Stimulated activated CD4-positive, alpha-beta T cell treated with anti-CD3 and anti-CD28 coated beads, Interleukin-1b, Interleukin-23, amount 100 ng/mL, for 4 hours (primary cell): ENCODE measurements around the gene USP15.

ENCODE experiments used
- DNase-seq, 2 donors: peaks; one replicate each; pipeline ENCODE4 v3.0.0-alpha.2; 2020; ENCODE audit warnings: low read depth in 2 of 2

USP15 gene

GRCh38 chr12:62371661-62372060 lies 111.5 kb downstream of the USP15 start:
- DNase-seq, result no peak

GRCh38 chr12:62372134-62372533 lies 111.9 kb downstream of the USP15 start:
- no peak for DNase-seq

- DNase-seq, result no peak
Measured at GRCh38 chr12:62372825-62373224, 112.6 kb downstream of the USP15 start.

- DNase-seq, result no peak
Measured at GRCh38 chr12:62375603-62376002, 115.4 kb downstream of the USP15 start.

GRCh38 chr12:62379026-62379722 lies 119.0 kb downstream of the USP15 start:
- no peak for DNase-seq

GRCh38 chr12:62379723-62380045 lies 119.5 kb downstream of the USP15 start:
- no peak for DNase-seq

GRCh38 chr12:62382526-62382925 lies 122.3 kb downstream of the USP15 start:
- no peak for DNase-seq

- DNase-seq, result no peak
Measured at GRCh38 chr12:62396750-62397149, 136.5 kb downstream of the USP15 start.

- DNase-seq, result no peak
Measured at GRCh38 chr12:62400135-62400534, 139.9 kb downstream of the USP15 start.

GRCh38 chr12:62401631-62402030 lies 141.4 kb downstream of the USP15 start:
- no peak for DNase-seq

GRCh38 chr12:62403031-62403430 lies 142.8 kb downstream of the USP15 start:
- DNase-seq, result no peak

- no peak for DNase-seq
Measured at GRCh38 chr12:62407587-62407986, 147.4 kb downstream of the USP15 start.

- no peak for DNase-seq
Measured at GRCh38 chr12:62409068-62409467, 148.9 kb downstream of the USP15 start.

- no peak for DNase-seq
Measured at GRCh38 chr12:62414180-62414579, 154.0 kb downstream of the USP15 start.

GRCh38 chr12:62426089-62426488 lies 165.9 kb downstream of the USP15 start:
- no peak for DNase-seq

GRCh38 chr12:62429457-62429856 lies 169.3 kb downstream of the USP15 start:
- DNase-seq, result no peak

GRCh38 chr12:62434494-62435302 lies 174.5 kb downstream of the USP15 start:
- no peak for DNase-seq

GRCh38 chr12:62435303-62436163 lies 175.3 kb downstream of the USP15 start:
- DNase-seq, result peak in 1 of 2 donors; percentile 14

- DNase-seq, result no peak
Measured at GRCh38 chr12:62436164-62436503, 175.9 kb downstream of the USP15 start.

GRCh38 chr12:62438098-62438692 lies 178.0 kb downstream of the USP15 start:
- peak; percentile 28 to 52 for DNase-seq

- no peak for DNase-seq
Measured at GRCh38 chr12:62446754-62447452, 186.7 kb downstream of the USP15 start.

GRCh38 chr12:62448436-62448835 lies 188.2 kb downstream of the USP15 start:
- no peak for DNase-seq
